ENCODE data around the gene TRIM40.
"Not testable (repeated sequence)": the region's sequence is repeated elsewhere in the genome, so short reads cannot be mapped to it uniquely, and the experiment has no call there.

TRIM40 gene

DNA sequence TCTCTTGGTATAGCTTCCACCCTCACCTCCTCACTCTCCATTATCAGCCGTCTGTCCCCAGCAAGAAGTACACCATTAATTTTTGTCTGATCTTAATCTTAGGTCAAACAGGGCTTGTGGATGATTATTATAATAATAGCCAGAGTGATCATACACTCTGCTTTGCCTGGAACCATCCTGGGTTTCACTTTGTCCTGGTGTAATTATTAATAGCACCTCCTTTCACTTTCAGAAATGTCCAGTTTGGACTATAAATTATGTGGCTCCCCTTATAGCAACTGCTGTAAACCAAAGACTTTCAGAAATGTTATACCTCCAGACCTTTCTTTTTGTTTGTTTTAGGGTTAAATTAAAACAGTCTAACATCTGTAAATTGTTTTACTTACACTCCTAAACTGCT lies 22.1 kb upstream of the TRIM40 start:
- TF ChIP-seq, protein P1, sequence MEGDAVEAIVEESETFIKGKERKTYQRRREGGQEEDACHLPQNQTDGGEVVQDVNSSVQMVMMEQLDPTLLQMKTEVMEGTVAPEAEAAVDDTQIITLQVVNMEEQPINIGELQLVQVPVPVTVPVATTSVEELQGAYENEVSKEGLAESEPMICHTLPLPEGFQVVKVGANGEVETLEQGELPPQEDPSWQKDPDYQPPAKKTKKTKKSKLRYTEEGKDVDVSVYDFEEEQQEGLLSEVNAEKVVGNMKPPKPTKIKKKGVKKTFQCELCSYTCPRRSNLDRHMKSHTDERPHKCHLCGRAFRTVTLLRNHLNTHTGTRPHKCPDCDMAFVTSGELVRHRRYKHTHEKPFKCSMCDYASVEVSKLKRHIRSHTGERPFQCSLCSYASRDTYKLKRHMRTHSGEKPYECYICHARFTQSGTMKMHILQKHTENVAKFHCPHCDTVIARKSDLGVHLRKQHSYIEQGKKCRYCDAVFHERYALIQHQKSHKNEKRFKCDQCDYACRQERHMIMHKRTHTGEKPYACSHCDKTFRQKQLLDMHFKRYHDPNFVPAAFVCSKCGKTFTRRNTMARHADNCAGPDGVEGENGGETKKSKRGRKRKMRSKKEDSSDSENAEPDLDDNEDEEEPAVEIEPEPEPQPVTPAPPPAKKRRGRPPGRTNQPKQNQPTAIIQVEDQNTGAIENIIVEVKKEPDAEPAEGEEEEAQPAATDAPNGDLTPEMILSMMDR (IDR thresholded peaks at IDR 0.05; ENCODE audit: low read depth, low read length): no peak
- DNase-seq (ENCODE audit: low read depth, low spot score): no peak
- in situ Hi-C loops (cut with HindIII; ENCODE audit: low sequenced_read_pairs): no loop called here
- no peak overlapping the region for H3K4me3 ChIP-seq (ENCODE audit: low read depth, low read length)

DNA sequence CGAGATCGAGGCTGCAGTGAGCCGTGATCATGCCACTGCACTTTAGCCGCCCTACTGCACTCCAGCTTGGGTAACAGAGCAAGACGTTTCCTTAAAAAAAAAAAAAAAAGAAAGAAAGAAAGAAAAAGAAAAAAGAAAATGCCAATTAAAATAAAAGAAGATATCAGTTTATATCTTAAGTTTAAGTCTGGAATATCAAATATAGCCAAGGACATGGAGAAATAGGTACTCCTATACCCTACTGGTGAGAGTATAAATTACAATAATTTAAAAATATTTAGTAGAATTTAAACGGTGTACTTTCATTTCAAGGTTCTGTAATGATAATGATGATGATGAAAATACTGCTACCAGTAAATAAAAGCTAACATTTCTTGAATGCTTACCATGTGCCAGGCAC lies 19.2 kb upstream of the TRIM40 start:
- in situ Hi-C loops (cut with HindIII; ENCODE audit: low sequenced_read_pairs): no loop called here
- TF ChIP-seq, protein P1 (IDR thresholded peaks at IDR 0.05; ENCODE audit: low read depth, low read length): no peak
- DNase-seq (ENCODE audit: low read depth, low spot score): no peak
- H3K4me3 ChIP-seq (ENCODE audit: low read depth, low read length): no peak overlapping the region

DNA sequence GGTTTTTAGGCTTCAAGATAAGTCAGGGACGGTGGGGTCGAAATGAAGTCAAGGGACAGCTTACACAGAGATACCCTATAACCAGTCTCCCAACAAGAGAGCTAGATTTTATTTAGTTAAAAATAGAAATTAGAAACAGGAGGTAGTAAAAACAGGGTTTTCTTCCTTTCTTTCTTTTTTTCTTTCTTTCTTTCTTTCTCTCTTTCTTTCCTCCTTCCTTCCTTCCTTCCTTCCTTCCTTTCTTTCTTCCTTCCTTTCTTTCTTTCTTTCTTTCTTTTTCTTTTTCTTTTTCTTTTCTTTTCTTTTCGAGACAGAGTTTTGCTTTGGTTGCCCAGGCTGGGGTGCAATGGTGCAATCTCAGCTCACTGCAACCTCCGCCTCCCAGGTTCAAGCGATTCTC lies 17.2 kb upstream of the TRIM40 start:
- H3K4me3 ChIP-seq (ENCODE audit: low read depth, low read length); in situ Hi-C loops (cut with HindIII; ENCODE audit: low sequenced_read_pairs); DNase-seq (ENCODE audit: low read depth, low spot score): not testable (repeated sequence)

DNA sequence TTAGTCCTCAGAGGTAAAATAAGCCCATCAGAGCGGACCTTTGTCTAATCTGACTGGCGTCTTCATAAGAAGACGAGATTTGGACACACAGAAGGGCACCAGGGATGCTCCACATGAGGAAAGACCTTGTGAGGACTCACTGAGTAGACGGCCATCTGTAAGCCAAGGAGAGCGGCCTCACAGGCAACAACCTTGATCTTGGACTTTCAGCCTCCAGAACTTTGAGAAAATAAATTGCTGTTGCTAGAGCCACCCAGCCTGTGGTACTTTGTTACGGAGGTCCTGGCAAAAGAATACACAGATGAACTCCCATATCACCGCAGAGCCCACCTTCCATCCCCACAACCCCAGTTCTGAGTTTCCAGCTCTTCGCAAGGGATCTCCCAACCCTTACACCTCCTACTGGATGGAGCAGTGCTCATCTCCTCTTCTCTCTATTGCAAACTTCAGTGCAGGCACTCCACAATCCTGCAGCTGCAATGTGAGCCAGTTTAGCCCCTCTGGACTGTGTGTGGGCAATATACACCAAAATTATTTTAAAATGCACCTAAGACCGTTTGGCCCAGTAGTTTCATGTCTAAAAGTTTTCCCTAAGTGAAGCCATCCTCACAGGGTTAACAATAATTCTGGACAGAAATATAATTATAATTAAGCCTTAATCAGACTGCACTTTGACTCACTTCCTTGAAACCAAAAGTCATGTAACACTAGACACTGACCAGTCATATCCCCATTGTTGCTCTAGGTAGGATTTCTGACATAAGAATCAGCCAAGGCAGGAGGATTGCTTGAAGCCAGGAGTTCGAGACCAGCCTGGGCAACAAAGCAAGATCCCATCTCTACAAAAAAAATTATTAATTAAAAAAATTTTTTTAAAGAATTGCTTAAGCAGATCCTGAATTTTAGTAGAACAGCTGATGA lies 14.2 kb upstream of the TRIM40 start:
- TF ChIP-seq, protein P1 (IDR thresholded peaks at IDR 0.05; ENCODE audit: low read depth, low read length): no peak
- in situ Hi-C loops (cut with HindIII; ENCODE audit: low sequenced_read_pairs): no loop called here
- no peak overlapping the region for H3K4me3 ChIP-seq (ENCODE audit: low read depth, low read length)
- no peak for DNase-seq (ENCODE audit: low read depth, low spot score)

DNA sequence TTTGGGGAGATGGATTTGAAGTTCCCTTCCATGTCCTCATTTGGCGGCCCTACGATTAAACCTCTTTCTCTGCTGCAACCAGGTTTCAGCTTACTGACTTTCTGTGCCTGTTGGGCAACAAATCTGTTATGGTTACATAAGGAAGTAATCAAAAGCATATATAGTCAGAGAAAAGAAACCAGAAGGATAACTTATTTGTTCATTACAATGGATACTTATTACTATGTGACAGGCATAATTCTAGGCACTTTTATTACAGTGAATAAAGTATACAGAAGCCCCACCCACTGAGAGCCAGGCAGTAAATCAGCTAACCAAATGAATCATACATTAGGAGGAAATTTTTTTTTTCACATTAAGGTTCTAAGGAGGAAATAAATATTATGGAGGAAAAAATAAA lies 13.4 kb upstream of the TRIM40 start:
- H3K4me3 ChIP-seq (ENCODE audit: low read depth, low read length): no peak overlapping the region
- in situ Hi-C loops (cut with HindIII; ENCODE audit: low sequenced_read_pairs): no loop called here
- TF ChIP-seq, protein P1 (IDR thresholded peaks at IDR 0.05; ENCODE audit: low read depth, low read length): no peak
- DNase-seq (ENCODE audit: low read depth, low spot score): no peak

DNA sequence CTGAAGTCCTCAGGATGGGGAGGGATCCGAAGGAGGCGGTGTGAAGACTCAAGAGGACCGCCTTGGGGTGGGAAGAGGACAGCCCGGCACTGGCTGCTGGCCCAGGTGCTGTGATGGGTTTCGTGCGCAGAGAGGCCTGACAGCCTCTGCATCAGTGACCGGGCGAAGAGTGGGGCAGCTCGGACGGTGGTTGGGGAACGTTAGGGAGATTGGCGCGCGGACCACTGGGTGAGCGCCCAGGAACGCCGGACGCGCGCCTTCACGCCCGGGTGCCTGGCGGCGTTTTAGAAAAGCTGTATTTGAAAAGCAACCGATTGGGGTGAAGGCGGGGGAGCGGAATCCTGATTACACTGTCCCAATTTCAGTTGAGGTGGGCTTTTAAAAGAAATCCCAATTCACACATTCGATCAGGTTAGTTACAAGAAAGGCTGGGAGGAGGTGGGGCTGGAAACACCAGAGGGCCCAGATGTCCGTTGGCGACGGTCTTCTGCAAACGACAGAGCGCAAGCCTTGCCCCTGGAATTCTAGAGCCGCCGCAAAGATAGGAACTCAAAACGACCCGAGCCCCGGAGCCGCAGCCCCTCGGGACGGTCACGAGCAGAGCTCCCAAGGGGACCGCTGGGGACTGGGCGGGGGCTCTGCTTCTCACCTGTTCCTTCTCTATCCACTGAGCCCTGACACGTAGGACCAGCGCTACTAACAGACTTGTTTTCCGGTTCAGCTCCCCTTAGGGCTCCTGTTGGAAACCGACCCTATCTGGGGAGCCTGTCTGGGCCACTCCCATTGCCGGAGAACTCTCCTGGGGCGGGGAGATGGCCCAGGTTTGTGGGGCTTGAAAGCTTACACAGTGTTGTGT lies 8.5 kb upstream of the TRIM40 start:
- in situ Hi-C loops (cut with HindIII; ENCODE audit: low sequenced_read_pairs): no loop called here
- TF ChIP-seq, protein P1 (IDR thresholded peaks at IDR 0.05; ENCODE audit: low read depth, low read length): no peak
- DNase-seq (ENCODE audit: low read depth, low spot score): no peak
- H3K4me3 ChIP-seq (ENCODE audit: low read depth, low read length): no peak overlapping the region

Measured in astrocyte of the spinal cord (primary cell).